Stimulated activated CD4-positive, alpha-beta T cell treated with anti-CD3 and anti-CD28 coated beads, Interleukin-1b, Interleukin-23, amount 100 ng/mL, for 4 hours (primary cell): ENCODE data around the gene PER3.

Experiments used
- DNase-seq, 2 donors: peaks; one replicate each; pipeline ENCODE4 v3.0.0-alpha.2; 2020; ENCODE audit warnings: low read depth in 2 of 2

The PER3 gene

GRCh38 chr1:7833035-7833434 lies 48.9 kb downstream of the PER3 start:
- no peak for DNase-seq

GRCh38 chr1:7838714-7839113 lies 54.6 kb downstream of the PER3 start:
- no peak for DNase-seq

GRCh38 chr1:7839526-7839925 lies 55.4 kb downstream of the PER3 start:
- DNase-seq = no peak

- DNase-seq = no peak
Measured at GRCh38 chr1:7842517-7842916, 58.4 kb downstream of the PER3 start.

GRCh38 chr1:7845761-7846160 lies 61.7 kb downstream of the PER3 start:
- no peak for DNase-seq

- DNase-seq = no peak
Measured at GRCh38 chr1:7846656-7847055, 62.6 kb downstream of the PER3 start.

GRCh38 chr1:7847599-7847998 lies 63.5 kb downstream of the PER3 start:
- no peak for DNase-seq

- no peak for DNase-seq
Measured at GRCh38 chr1:7850786-7851185, 66.7 kb downstream of the PER3 start.

GRCh38 chr1:7852804-7853683 lies 69.0 kb downstream of the PER3 start, which contains the start of gene UTS2:
Gene UTS2, minus strand, starts transcription at chr1:7853065. Its CDS starts 62 bp downstream, at chr1:7853003.
- DNase-seq = no peak

- no peak for DNase-seq
Measured at GRCh38 chr1:7853684-7854026, 69.6 kb downstream of the PER3 start.

- no peak for DNase-seq
Measured at GRCh38 chr1:7856345-7856744, 72.3 kb downstream of the PER3 start.

- DNase-seq = no peak
Measured at GRCh38 chr1:7857000-7857399, 72.9 kb downstream of the PER3 start.

- DNase-seq = no peak
Measured at GRCh38 chr1:7857985-7858384, 73.9 kb downstream of the PER3 start.

GRCh38 chr1:7859406-7859805 lies 75.3 kb downstream of the PER3 start:
- DNase-seq = no peak

- no peak for DNase-seq
Measured at GRCh38 chr1:7860130-7860529, 76.0 kb downstream of the PER3 start.

- no peak for DNase-seq
Measured at GRCh38 chr1:7861452-7861851, 77.4 kb downstream of the PER3 start.

- no peak for DNase-seq
Measured at GRCh38 chr1:7862211-7863060, 78.3 kb downstream of the PER3 start.

GRCh38 chr1:7863756-7864328 lies 79.8 kb downstream of the PER3 start:
- DNase-seq = no peak

GRCh38 chr1:7865978-7866377 lies 81.9 kb downstream of the PER3 start:
- DNase-seq = no peak

GRCh38 chr1:7868070-7868780 lies 84.1 kb downstream of the PER3 start:
- DNase-seq = no peak

- DNase-seq = no peak
Measured at GRCh38 chr1:7869136-7869920, 85.2 kb downstream of the PER3 start.
